ENCODE data around the gene FBP1. TPM values are rescaled to one million over a fixed set of nuclear protein-coding genes. Genes with fewer than 3 reads are reported as not detected.
A peak's percentile ranks its signal among the peaks of the same experiment; 100 is the strongest.

The FBP1 gene
- total RNA-seq, 1 experiment from 2014 or later = 2.3 TPM

- no peaks in the 10 kb centered on the region for H3K9me3 Mint-ChIP-seq (ENCODE audit: unreplicated experiment)
- no peaks in the 10 kb centered on the region for H3K27me3 Mint-ChIP-seq (ENCODE audit: insufficient read depth, unreplicated experiment)
- H3K36me3 ChIP-seq (ENCODE audit: control insufficient read depth, insufficient read depth, low read length) = no peaks in the 10 kb centered on the region
- BruUV-seq (replicated peaks) = no TSS peak
- no peak overlapping the region for H3K4me3 Mint-ChIP-seq (ENCODE audit: unreplicated experiment)
- TF ChIP-seq, protein P1, sequence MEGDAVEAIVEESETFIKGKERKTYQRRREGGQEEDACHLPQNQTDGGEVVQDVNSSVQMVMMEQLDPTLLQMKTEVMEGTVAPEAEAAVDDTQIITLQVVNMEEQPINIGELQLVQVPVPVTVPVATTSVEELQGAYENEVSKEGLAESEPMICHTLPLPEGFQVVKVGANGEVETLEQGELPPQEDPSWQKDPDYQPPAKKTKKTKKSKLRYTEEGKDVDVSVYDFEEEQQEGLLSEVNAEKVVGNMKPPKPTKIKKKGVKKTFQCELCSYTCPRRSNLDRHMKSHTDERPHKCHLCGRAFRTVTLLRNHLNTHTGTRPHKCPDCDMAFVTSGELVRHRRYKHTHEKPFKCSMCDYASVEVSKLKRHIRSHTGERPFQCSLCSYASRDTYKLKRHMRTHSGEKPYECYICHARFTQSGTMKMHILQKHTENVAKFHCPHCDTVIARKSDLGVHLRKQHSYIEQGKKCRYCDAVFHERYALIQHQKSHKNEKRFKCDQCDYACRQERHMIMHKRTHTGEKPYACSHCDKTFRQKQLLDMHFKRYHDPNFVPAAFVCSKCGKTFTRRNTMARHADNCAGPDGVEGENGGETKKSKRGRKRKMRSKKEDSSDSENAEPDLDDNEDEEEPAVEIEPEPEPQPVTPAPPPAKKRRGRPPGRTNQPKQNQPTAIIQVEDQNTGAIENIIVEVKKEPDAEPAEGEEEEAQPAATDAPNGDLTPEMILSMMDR (IDR thresholded peaks at IDR 0.05; ENCODE audit: insufficient read depth in 1 of 2, low read depth in 1 of 2, low read length in 1 of 2, severe bottlenecking in 1 of 2, unreplicated experiment in 1 of 2) = no peak
- ChIA-PET CTCF (no interaction called here), POLR2A (no interaction called here)
- DNase-seq = no peak
- no peaks in the 10 kb centered on the region for H3K4me1 ChIP-seq
- H3K36me3 Mint-ChIP-seq (ENCODE audit: insufficient read depth, unreplicated experiment) = no peaks in the 10 kb centered on the region
- no peaks in the 10 kb centered on the region for H3K27me3 ChIP-seq (replicated peaks; ENCODE audit: control insufficient read depth, insufficient read depth, low read length)
- H3K4me1 Mint-ChIP-seq (ENCODE audit: low read depth, unreplicated experiment) = no peaks in the 10 kb centered on the region
- intact Hi-C loops (cut with micrococcal nuclease; ENCODE audit: unreplicated experiment) = no loop called here
- no peak overlapping the region for H3K4me3 ChIP-seq (ENCODE audit: low read depth, low read length)
- no peaks in the 10 kb centered on the region for H3K9me3 ChIP-seq
- H3K27ac Mint-ChIP-seq (ENCODE audit: unreplicated experiment) = no peak overlapping the region
Observed at GRCh38 chr9:94655739-94656138, 16.4 kb upstream of the FBP1 start.

GRCh38 chr9:94654165-94654894 lies 15.0 kb upstream of the FBP1 start:
- Histone ChIP-seq H3K27me3 (replicated peaks; ENCODE audit: control insufficient read depth, insufficient read depth, low read length) (no peaks in the 10 kb centered on the region), H3K4me1 (no peaks in the 10 kb centered on the region), H3K9me3 (no peaks in the 10 kb centered on the region), H3K36me3 (ENCODE audit: control insufficient read depth, insufficient read depth, low read length) (no peaks in the 10 kb centered on the region), H3K4me3 (ENCODE audit: low read depth, low read length) (no peak overlapping the region)
- Mint-ChIP-seq H3K4me1 (ENCODE audit: low read depth, unreplicated experiment) (no peaks in the 10 kb centered on the region), H3K27me3 (ENCODE audit: insufficient read depth, unreplicated experiment) (no peaks in the 10 kb centered on the region), H3K27ac (ENCODE audit: unreplicated experiment) (no peak overlapping the region), H3K9me3 (ENCODE audit: unreplicated experiment) (no peaks in the 10 kb centered on the region), H3K4me3 (ENCODE audit: unreplicated experiment) (no peak overlapping the region), H3K36me3 (ENCODE audit: insufficient read depth, unreplicated experiment) (no peaks in the 10 kb centered on the region)
- TF ChIP-seq, protein P1 (IDR thresholded peaks at IDR 0.05; ENCODE audit: insufficient read depth in 1 of 2, low read depth in 1 of 2, low read length in 1 of 2, severe bottlenecking in 1 of 2, unreplicated experiment in 1 of 2) = no peak
- ChIA-PET CTCF (no interaction called here), POLR2A (no interaction called here)
- intact Hi-C loops (cut with micrococcal nuclease; ENCODE audit: unreplicated experiment) = no loop called here
- no TSS peak for BruUV-seq (replicated peaks)
- DNase-seq = peak in 1 of 2 experiments; percentile 18

GRCh38 chr9:94650949-94651348 lies 11.6 kb upstream of the FBP1 start:
- H3K27ac Mint-ChIP-seq (ENCODE audit: unreplicated experiment) = no peak overlapping the region
- H3K9me3 Mint-ChIP-seq (ENCODE audit: unreplicated experiment) = no peaks in the 10 kb centered on the region
- H3K4me1 Mint-ChIP-seq (ENCODE audit: low read depth, unreplicated experiment) = no peaks in the 10 kb centered on the region
- no peak overlapping the region for H3K4me3 Mint-ChIP-seq (ENCODE audit: unreplicated experiment)
- intact Hi-C loops (cut with micrococcal nuclease; ENCODE audit: unreplicated experiment) = no loop called here
- no peaks in the 10 kb centered on the region for H3K36me3 ChIP-seq (ENCODE audit: control insufficient read depth, insufficient read depth, low read length)
- no peaks in the 10 kb centered on the region for H3K27me3 ChIP-seq (replicated peaks; ENCODE audit: control insufficient read depth, insufficient read depth, low read length)
- H3K9me3 ChIP-seq = no peaks in the 10 kb centered on the region
- CTCF ChIA-PET = no interaction called here
- H3K4me3 ChIP-seq (ENCODE audit: low read depth, low read length) = no peak overlapping the region
- TF ChIP-seq, protein P1 (IDR thresholded peaks at IDR 0.05; ENCODE audit: insufficient read depth in 1 of 2, low read depth in 1 of 2, low read length in 1 of 2, severe bottlenecking in 1 of 2, unreplicated experiment in 1 of 2) = no peak
- no peaks in the 10 kb centered on the region for H3K36me3 Mint-ChIP-seq (ENCODE audit: insufficient read depth, unreplicated experiment)
- BruUV-seq (replicated peaks) = no TSS peak
- no peak for DNase-seq
- H3K4me1 ChIP-seq = no peaks in the 10 kb centered on the region
- POLR2A ChIA-PET = no interaction called here
- no peaks in the 10 kb centered on the region for H3K27me3 Mint-ChIP-seq (ENCODE audit: insufficient read depth, unreplicated experiment)
